ENCODE measurements around the gene HCK. TPM values are rescaled to one million over a fixed set of nuclear protein-coding genes. Genes with fewer than 3 reads are reported as not detected.
"Not testable (repeated sequence)": the region's sequence is repeated elsewhere in the genome, so short reads cannot be mapped to it uniquely, and the experiment has no call there.

Gene HCK
- total RNA-seq, 1 donor from 2014 or later, result 4.4 TPM

DNA sequence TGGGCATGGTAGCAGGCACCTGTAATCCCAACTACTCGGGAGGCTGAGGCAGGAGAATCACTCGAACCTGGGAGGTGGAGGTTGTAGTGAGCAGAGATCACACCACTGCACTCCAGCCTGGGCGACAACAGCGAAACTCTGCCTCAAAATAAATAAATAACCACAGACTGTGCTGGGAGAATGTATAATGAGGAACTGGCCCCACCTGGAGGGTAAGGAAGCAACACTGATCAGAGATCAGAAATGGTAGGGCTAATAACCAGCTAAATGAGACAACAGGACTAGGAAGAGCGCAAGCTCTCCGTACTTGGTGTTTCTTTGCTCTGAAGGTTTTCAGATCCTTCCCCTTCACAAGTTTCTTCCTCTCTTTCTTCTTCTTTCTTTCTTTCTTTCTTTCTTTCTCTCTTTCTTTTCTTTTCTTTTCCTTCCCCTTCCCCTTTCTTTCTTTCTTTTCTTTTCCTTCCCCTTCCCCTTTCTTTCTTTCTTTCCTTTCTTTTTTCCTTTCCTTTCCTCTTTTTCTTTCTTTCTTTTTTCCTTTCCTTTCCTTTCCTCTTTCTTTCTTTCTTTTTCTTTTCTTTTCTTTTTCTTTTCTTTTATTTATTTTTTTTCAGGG is 27.3 kb upstream of the HCK start:
- intact Hi-C loops (cut with micrococcal nuclease), result no loop called here
- DNase-seq (no peak), ATAC-seq (no peak)

DNA sequence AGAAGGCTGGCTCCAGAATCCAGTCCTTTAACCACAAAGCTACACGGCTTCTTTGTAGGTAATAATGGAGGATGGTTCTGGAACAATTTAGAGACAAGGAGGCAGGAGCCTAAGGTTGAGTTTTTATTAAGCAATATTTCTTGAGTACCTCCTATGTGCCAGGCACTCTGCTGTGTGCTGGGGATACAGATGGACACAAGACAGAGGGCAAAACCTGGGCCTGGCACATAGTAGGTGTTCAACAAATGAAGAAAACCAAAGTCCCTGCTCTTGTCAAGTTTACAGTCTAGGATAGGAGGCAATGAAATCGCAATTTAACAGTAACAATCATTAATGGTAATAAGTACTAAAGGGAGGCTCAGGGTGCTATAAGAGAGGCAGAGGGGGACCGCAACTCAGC is 24.4 kb upstream of the HCK start:
- no peak for DNase-seq
- intact Hi-C loops (cut with micrococcal nuclease), result no loop called here
- ATAC-seq, result no peak

- ATAC-seq (no peak), DNase-seq (no peak)
- intact Hi-C loops (cut with micrococcal nuclease), result no loop called here
Observed at GRCh38 chr20:32028647-32029372, 23.2 kb upstream of the HCK start.

DNA sequence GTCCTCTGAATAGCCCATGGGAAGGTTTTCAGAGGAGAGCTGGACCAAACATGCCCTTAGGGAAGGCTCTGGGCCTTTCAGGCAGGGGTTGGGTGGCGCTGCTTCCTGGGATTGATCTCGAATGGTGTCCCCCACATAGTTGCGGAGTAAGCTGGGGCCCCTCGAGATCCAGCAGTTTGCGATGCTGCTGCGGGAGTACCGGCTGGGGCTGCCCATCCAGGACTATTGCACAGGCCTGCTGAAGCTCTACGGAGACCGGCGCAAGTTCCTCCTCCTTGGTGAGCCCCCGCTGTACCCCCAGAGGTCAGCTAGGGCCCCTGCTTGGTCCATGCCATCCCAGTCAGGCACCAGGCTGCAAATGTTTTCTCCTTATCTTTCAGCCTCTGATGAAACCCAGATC is 22.5 kb upstream of the HCK start:
- DNase-seq, result no peak
- intact Hi-C loops (cut with micrococcal nuclease), result no loop called here
- ATAC-seq, result no peak

DNA sequence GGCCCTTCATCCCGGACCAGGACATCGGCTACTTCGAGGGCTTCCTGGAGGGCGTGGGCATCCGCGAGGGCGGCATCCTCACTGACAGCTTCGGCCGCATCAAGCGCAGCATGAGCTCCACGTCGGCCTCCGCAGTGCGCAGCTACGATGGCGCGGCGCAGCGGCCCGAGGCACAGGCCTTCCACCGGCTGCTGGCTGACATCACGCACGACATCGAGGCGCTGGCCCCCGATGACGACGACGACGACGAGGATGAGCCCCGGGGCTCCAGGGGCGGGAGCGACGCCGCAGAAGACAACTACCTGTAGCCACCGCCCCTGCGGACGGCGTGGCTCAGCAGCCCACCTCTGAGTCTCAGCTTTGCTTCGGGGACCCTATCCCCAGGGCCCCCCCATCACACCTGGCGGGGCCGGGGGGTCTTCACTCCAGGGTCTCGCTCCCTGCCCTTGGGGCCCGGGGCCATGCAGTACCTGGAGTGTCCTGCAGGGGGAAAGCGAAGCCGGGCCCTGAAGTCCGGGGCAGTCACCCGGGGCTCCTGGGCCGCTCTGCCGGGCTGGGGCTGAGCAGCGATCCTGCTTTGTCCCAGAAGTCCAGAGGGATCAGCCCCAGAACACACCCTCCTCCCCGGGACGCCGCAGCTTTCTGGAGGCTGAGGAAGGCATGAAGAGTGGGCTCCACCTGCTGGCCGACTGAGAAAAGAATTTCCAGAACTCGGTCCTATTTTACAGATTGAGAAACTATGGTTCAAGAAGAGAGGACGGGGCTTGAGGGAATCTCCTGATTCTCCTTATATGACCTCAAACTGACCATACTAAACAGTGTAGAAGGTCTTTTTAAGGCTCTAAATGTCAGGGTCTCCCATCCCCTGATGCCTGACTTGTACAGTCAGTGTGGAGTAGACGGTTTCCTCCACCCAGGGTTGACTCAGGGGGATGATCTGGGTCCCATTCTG is 20.8 kb upstream of the HCK start:
- ATAC-seq (peak; percentile 86), DNase-seq (peak; percentile 84)
- intact Hi-C loops (cut with micrococcal nuclease), result loop anchor here (10.0 kb wide), 1 partner anchor 176 kb away; no protein-coding TSS in a partner anchor

DNA sequence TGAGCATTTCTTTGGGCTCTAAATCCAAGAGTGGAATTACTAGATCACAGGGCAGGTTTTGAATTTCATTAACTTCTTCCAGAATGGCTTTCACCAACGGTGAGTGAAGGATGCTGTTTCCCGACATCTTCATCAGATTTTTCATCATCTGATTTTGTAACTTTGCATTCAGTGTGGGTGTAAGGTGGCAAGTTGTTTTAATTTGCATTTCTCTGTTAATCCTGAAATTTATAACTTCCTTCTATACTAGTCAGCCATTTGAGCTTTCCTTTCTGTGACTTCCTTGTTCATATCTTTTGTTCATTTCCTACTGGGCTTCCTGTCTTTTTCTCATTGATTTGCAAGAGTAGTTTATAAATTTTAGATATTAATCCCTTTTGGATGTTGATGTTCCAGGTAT is 18.7 kb upstream of the HCK start:
- DNase-seq (no peak), ATAC-seq (no peak)
- intact Hi-C loops (cut with micrococcal nuclease), result loop anchor here (10.0 kb wide), 1 partner anchor 179 kb away; no protein-coding TSS in a partner anchor

DNA sequence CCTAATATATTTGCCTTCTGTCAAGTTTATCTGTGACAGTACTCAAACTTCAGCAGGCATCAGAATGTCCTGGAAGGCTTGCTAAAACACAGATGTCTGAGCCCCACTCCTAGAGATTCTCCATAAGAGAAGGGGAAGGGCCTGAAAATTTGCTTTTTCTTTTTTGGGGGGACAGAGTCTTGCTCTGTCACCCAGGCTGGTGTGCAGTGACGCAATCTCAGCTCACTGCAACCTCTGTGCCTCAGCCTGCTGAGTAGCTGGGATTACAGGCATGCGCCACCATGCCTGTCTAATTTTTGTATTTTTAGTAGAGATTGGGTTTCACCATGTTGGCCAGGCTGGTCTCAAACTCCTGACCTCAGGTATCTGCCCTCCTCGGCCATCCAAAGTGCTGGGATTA is 18.3 kb upstream of the HCK start:
- DNase-seq, ATAC-seq: not testable (repeated sequence)
- intact Hi-C loops (cut with micrococcal nuclease), result loop anchor here (10.0 kb wide), 1 partner anchor 179 kb away; no protein-coding TSS in a partner anchor

- peak; percentile 38 for DNase-seq
- intact Hi-C loops (cut with micrococcal nuclease), result loop anchor here (10.0 kb wide), 1 partner anchor 180 kb away; no protein-coding TSS in a partner anchor
- ATAC-seq, result peak; percentile 61
Observed at GRCh38 chr20:32034581-32035425, 17.2 kb upstream of the HCK start.

DNA sequence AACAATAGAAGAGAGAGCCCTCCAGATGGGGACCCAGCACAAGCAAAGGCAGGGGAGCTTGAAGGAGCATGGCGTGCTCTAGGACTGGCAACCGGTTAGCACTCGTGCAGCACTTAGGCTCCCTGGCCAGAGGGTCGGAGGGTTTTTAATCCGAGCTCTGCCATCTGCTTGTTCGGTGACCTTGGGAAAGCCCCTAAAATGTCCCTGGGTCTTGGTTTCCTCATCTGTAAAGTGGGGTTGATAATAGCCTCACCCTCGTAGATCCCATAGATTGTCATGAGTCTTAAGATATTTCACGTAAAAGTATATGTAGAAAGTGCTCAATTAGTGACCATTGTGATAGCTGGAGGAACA is 16.6 kb upstream of the HCK start:
- no peak for DNase-seq
- intact Hi-C loops (cut with micrococcal nuclease), result loop anchor here (10.0 kb wide), 1 partner anchor 181 kb away; no protein-coding TSS in a partner anchor
- ATAC-seq, result no peak

DNA sequence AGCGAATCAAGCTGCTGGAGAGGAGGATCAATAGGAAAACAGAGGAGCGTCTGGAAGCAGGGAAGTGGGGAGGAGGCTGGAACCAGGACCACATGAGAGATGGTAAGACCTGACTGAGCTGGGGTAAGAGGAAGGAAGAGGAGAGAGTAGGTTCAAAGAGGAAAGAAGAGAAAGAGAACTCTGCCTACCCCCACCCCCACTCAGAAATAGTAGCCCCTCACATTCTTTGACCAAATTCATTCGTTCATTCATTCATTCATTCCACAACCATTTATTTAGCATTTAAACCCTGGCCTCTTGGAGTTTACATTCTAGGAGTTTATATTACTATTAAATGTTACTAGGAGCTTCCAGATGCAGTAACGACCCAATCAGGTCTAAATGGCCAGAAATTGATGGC is 15.8 kb upstream of the HCK start:
- intact Hi-C loops (cut with micrococcal nuclease), result loop anchor here (10.0 kb wide), 1 partner anchor 181 kb away; no protein-coding TSS in a partner anchor
- ATAC-seq (no peak), DNase-seq (no peak)

DNA sequence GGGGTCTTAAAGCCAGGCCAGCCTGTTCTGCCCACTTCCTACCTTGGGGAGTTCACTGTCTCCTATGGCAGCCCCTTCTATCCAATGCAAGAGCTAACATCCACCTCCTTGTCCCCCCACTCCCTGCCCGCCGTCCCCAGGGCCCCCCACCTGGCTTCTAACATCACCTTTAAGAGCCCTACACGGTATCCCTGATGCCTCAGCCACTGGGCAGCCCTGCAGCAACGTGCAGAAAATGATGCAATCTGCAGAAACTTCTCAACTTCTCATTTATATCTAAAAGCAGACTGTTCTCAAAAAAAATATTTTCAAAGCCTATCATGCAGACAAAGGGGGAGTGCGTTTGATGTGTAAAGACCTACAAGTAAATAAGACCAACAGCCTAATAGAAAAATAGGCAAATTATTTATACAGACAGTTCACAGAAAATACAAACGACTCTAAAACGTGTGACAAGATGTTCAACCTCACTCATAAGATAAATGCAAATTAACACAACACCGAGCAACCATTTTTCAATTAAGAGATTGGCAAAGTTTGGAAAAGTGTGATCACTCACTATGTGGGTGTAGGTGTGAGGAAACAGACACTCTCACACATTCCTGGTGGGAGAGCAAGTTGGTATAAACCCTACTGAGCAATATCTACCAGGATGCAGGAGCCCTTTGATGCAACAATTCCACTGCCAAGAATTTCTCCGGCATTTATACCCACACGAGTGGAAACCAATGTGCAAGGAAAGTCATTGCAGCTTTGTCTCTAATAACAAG is 15.1 kb upstream of the HCK start:
- intact Hi-C loops (cut with micrococcal nuclease), result loop anchor here (10.0 kb wide), 1 partner anchor 182 kb away; no protein-coding TSS in a partner anchor
- ATAC-seq (no peak), DNase-seq (no peak)

DNA sequence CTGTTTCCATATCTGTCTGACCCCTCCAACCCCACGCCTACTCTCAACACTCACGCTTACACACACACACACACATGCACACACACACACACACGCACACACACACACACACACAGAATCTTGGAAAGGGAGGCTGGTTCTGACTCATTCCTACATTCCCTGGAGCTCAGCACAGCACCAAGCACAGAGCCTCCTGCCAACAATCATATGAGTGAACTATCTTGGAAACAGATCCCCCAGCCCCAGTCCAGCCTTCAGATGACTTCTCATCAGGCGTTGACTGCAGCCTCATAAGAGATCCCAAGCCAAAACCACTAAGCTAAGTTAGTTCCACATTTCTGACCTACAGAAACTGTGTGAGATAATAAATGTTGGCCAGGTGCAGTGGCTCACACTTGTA is 14.1 kb upstream of the HCK start:
- DNase-seq (no peak), ATAC-seq (no peak)
- intact Hi-C loops (cut with micrococcal nuclease), result loop anchor here (10.0 kb wide), 1 partner anchor 183 kb away; no protein-coding TSS in a partner anchor

DNA sequence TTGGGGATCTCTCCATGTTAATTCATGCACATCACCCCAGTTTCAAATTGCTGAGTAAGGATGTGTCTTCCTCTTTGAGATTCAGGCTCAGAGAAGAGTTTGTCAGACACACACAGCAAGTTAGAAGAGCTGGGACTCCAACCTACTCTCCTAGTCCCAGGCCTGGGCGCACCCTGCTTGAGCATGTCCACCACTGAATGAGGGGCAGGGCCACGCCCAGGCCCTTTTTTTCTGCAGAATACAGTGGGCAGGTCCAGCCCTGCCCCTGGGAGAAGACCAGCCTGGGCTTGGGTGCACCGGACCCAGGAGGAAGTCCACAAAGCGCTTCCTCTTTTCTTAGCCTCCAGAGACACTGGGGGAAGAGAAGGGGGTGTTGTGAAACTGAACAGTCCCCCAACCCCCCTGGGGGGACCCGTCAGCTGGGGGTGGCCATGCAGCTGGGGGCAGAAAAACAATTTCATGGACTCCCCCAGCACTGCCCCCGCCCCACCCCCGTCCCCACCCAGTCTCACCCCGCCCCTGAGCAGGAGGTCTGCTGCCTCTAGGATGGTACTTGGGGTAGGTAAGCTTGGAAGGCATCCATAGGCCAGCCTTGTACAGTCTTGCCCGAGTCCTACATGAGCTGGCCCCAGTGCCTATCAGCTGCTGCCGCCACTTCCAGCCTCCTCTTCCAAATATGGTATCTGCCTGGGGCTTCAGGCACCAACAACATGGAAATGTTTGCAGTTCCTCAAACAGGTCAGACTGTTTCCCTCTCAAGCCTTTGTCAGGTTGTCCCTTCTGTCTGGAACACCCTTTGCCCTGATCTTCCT is 11.7 kb upstream of the HCK start:
- ATAC-seq (peak; percentile 89), DNase-seq (peak; percentile 67)
- intact Hi-C loops (cut with micrococcal nuclease), result no loop called here

- ATAC-seq, result no peak
- intact Hi-C loops (cut with micrococcal nuclease), result no loop called here
Observed at GRCh38 chr20:32045999-32046398, 6.0 kb upstream of the HCK start.

GRCh38 chr20:32050324-32050841 is 1.7 kb upstream of the HCK start:
- ATAC-seq (no peak), DNase-seq (no peak)
- intact Hi-C loops (cut with micrococcal nuclease), result no loop called here

More at GRCh38 chr20:32045999-32046398, 6.0 kb upstream of the HCK start:
- DNase-seq, result no peak

DNA sequence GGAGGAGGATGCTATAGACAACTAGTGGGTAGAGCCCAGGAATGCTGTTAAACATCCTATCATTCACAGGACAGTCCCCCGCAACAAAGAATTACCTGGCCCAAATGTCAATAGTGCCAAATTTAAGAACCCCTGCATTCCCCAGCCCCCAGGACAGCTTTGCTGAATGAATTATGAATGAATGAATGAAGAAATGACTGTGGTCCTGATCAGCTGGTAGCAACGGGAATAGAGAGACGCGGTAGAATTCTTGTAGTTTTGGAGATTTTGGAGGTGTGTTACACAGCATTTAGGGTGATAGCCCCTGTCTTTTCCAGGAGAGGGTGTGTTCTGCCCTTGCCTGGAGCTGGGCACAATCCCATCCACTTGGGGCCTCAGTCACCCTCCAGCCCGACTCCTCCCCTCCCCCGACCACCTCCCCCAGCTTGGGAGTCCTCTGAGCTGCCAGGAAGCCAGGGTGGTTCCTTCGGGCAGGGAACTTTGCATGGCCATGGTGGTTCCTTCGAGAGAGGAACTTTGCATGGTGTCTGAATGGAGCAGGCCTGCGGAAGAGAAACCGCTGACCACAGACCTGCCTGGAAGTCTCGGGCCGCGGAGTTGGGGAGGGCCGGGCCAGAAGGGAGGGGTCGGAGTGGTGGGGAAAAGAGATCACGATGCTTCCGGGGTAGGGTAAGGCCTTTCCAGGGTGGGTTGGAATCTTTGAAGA is 1.0 kb upstream of the HCK start:
- ATAC-seq (peak; percentile 79), DNase-seq (peak; percentile 66)
- intact Hi-C loops (cut with micrococcal nuclease), result no loop called here
